IMR-90 (cell line): ENCODE results near the gene GNG2. TPM values are rescaled to one million over a fixed set of nuclear protein-coding genes. Genes with fewer than 3 reads are reported as not detected.
A peak's percentile ranks its signal among the peaks of the same experiment; 100 is the strongest.

Source experiments
- ATAC-seq: fragments of 200-7000 bp; cut with Tn5 transposase; 2 replicates; pipeline ENCODE4 v1.9.1; 2020; ENCODE audit warnings: low read depth, mild to moderate bottlenecking, moderate library complexity
- BruUV-seq: library from RNA; stranded (reverse); fragments of 400-500 nt; replicated peaks from 2 replicates; lab custom pipeline; 2021; lab: Mats Ljungman, UMichigan
- CTCF ChIA-PET: fragments of 300-600 bp; formaldehyde crosslinking; extraction: SDS; loops from one replicate; lab custom pipeline; 2021; ENCODE audit warnings: antibody characterized with exemption; lab: Yijun Ruan, JAX
- POLR2A ChIA-PET: fragments of 300-600 bp; sonication (Branson Sonifier 250); formaldehyde crosslinking; loops from one replicate; lab custom pipeline; 2022; ENCODE audit warnings: antibody characterized with exemption; ENCODE audit not compliant: unreplicated experiment; lab: Charles Lee
- DNase-seq: peaks from one replicate; pipeline ENCODE4 v3.0.0; 2013
- H2AFZ ChIP-seq: replicated peaks from 2 replicates; pipeline ENCODE3; 2013; ENCODE audit warnings: low read length, mild to moderate bottlenecking; ENCODE audit not compliant: poor library complexity
- H2AK5ac ChIP-seq: 2 replicates; pipeline ENCODE4 v1.6.1; 2013; ENCODE audit warnings: low read depth, low read length, inconsistent platforms
- H2AK9ac ChIP-seq: replicated peaks from 2 replicates; pipeline ENCODE3; 2013; ENCODE audit warnings: mild to moderate bottlenecking, low read depth, low read length, moderate library complexity; ENCODE audit not compliant: poor library complexity
- H2BK120ac ChIP-seq: 2 replicates; pipeline ENCODE4 v1.6.1; 2013; ENCODE audit warnings: low read depth, low read length, inconsistent platforms
- H2BK15ac ChIP-seq: 3 replicates; pipeline ENCODE4 v1.6.1; 2013; ENCODE audit warnings: low read depth, low read length, inconsistent platforms
- H2BK20ac ChIP-seq: 2 replicates; pipeline ENCODE4 v1.6.1; 2013; ENCODE audit warnings: low read depth, mild to moderate bottlenecking, inconsistent platforms, low read length, moderate library complexity
- H2BK5ac ChIP-seq: 2 replicates; pipeline ENCODE4 v1.6.1; 2013; ENCODE audit warnings: mild to moderate bottlenecking, low read depth, low read length, inconsistent platforms; ENCODE audit not compliant: poor library complexity, severe bottlenecking
- H3K14ac ChIP-seq: replicated peaks from 2 replicates; pipeline ENCODE4 v1.6.1; 2013; ENCODE audit warnings: low read depth, low read length, inconsistent platforms
- H3K18ac ChIP-seq: 2 replicates; pipeline ENCODE4 v1.6.1; 2013; ENCODE audit warnings: low read depth, low read length, control low read depth
- H3K23ac ChIP-seq: 2 replicates; pipeline ENCODE4 v1.6.1; 2013; ENCODE audit warnings: low read depth, low read length, inconsistent platforms
- H3K27ac ChIP-seq: 2 replicates; pipeline ENCODE4 v1.5.1; 2013; ENCODE audit warnings: mild to moderate bottlenecking, control low read depth, low read length; ENCODE audit not compliant: insufficient read depth
- H3K27me3 ChIP-seq: 2 replicates; pipeline ENCODE4 v1.6.1; 2013; ENCODE audit warnings: low read length; ENCODE audit not compliant: control insufficient read depth, insufficient read depth
- H3K36me3 ChIP-seq: 2 replicates; pipeline ENCODE4 v1.6.1; 2013; ENCODE audit warnings: low read length, mixed read lengths; ENCODE audit not compliant: control insufficient read depth, insufficient read depth
- H3K4ac ChIP-seq: 2 replicates; pipeline ENCODE4 v1.6.1; 2013; ENCODE audit warnings: low read depth, low read length, inconsistent platforms
- H3K4me1 ChIP-seq: 2 replicates; pipeline ENCODE4 v1.6.1; 2013; ENCODE audit warnings: low read length, mixed read lengths; ENCODE audit not compliant: control insufficient read depth, insufficient read depth
- H3K4me2 ChIP-seq: 2 replicates; pipeline ENCODE4 v1.6.1; 2013; ENCODE audit warnings: low read depth, mild to moderate bottlenecking, control low read depth, low read length, moderate library complexity
- H3K4me3 ChIP-seq: 2 replicates; pipeline ENCODE4 v1.5.1; 2013; ENCODE audit warnings: low read depth, mild to moderate bottlenecking, control low read depth, low read length, moderate library complexity; ENCODE audit not compliant: insufficient read depth
- H3K56ac ChIP-seq: 2 replicates; pipeline ENCODE4 v1.6.1; 2013; ENCODE audit warnings: low read length, inconsistent platforms; ENCODE audit not compliant: insufficient read depth; ENCODE audit errors: extremely low read depth
- H3K79me1 ChIP-seq, 2 experiments: 2 replicates each; pipeline ENCODE4 v1.6.1; 2013; ENCODE audit warnings: low read length in 2 of 2, inconsistent platforms in 1 of 2, low read depth in 1 of 2
- H3K9ac ChIP-seq: 2 replicates; pipeline ENCODE4 v1.6.1; 2013; ENCODE audit warnings: low read depth, low read length, control low read depth
- H3K9me1 ChIP-seq: 2 replicates; pipeline ENCODE4 v1.6.1; 2013; ENCODE audit warnings: low read length, inconsistent platforms; ENCODE audit not compliant: insufficient read depth
- H3K9me3 ChIP-seq: 2 replicates; pipeline ENCODE4 v1.6.1; 2013; ENCODE audit warnings: low read length; ENCODE audit not compliant: control insufficient read depth, insufficient read depth
- H4K20me1 ChIP-seq: 2 replicates; pipeline ENCODE4 v1.6.1; 2013; ENCODE audit warnings: low read length, inconsistent platforms; ENCODE audit not compliant: insufficient read depth
- H4K5ac ChIP-seq: 2 replicates; pipeline ENCODE4 v1.6.1; 2013; ENCODE audit warnings: mild to moderate bottlenecking, low read depth, low read length, control low read depth
- H4K8ac ChIP-seq, 2 experiments: 2 replicates each; pipeline ENCODE4 v1.6.1; 2013; ENCODE audit warnings: low read depth in 2 of 2, low read length in 2 of 2, control low read depth in 1 of 2, inconsistent platforms in 1 of 2
- H4K91ac ChIP-seq: 2 replicates; pipeline ENCODE4 v1.6.1; 2013; ENCODE audit warnings: low read depth, low read length, inconsistent platforms; ENCODE audit not compliant: insufficient read depth
- CEBPB ChIP-seq: IDR thresholded peaks from 2 replicates; pipeline ENCODE4 v1.6.1; 2012; ENCODE audit warnings: low read depth, low read length, improper control_type of control experiment
- USF2 ChIP-seq: fragments of 150-350 bp; IDR thresholded peaks from 2 replicates; pipeline ENCODE4 v1.6.1; 2017; ENCODE audit warnings: mild to moderate bottlenecking, antibody characterized with exemption, low read length, low read depth
- WGBS, 2 experiments: methylation state at CpG; one replicate each; pipeline versions ENCODE4 v1.1.5 to v1.1.7; 2013; ENCODE audit warnings: missing lambda C conversion rate in 2 of 2; ENCODE audit not compliant: insufficient read length in 1 of 2; ENCODE audit errors: extremely low coverage in 2 of 2; 5-methylcytosine and 5-hydroxymethylcytosine counted together
- dilution Hi-C: fragments of 300-500 bp; cut with HindIII; formaldehyde crosslinking; loops from one replicate; pipeline ENCODE4 v1.14.3; 2018; ENCODE audit warnings: low sequenced_read_pairs; ENCODE audit not compliant: unreplicated experiment
- in situ Hi-C: fragments of 300-500 bp; cut with MboI; formaldehyde crosslinking; loops from 3 replicates; pipeline ENCODE4 v1.14.3; 2019; ENCODE audit warnings: low sequenced_read_pairs, inconsistent platforms, mixed read lengths
- intact Hi-C: fragments of 100-400 bp; cut with micrococcal nuclease; formaldehyde crosslinking; loops from 2 replicates; pipeline ENCODE4 v1.10.0; 2022
- polyA plus RNA-seq, 3 experiments: library from polyadenylated mRNA; depleted of rRNA; stranded (reverse); fragments of >200 nt; gene quantifications; 2 replicates each; pipeline ENCODE4 v1.2.3, GENCODE V29; 2012; ENCODE audit warnings: low replicate concordance in 1 of 3
- total RNA-seq: library from RNA; depleted of rRNA; stranded (reverse); fragments of >200 nt; gene quantifications from 2 replicates; pipeline ENCODE4 v1.2.3, GENCODE V29; 2012

GNG2 gene
- total and polyA plus RNA-seq, 2 of the 4 experiments (the other 2 are of a cell fraction), result 13.1 to 14.6 TPM

- TF ChIP-seq CEBPB, result peak; percentile 49; the same call in 1 of the 2 replicates
- TF ChIP-seq USF2, result no peak
- POLR2A ChIA-PET, result no interaction called here
- intact Hi-C loops, result loop anchor here (5.0 kb wide), 1 partner anchor 695 kb away; no protein-coding TSS in a partner anchor
Measured at GRCh38 chr14:51977075-51977474, 116.7 kb downstream of the GNG2 start.

More at GRCh38 chr14:51977075-51977474, 116.7 kb downstream of the GNG2 start:
- ATAC-seq (peak; percentile 8; the same call in 1 of the 2 replicates), DNase-seq (peak; percentile 51)
- no peak overlapping the region; the same call in 1 of the 2 replicates for H2AK5ac ChIP-seq
- peaks cover 6% of the 10 kb centered on the region for H3K4me1 ChIP-seq
- H4K91ac ChIP-seq, result no peak overlapping the region
- no peak overlapping the region for H3K4me2 ChIP-seq
- H4K5ac ChIP-seq, result no peak overlapping the region
- no peak overlapping the region for H3K23ac ChIP-seq
- H2AK9ac ChIP-seq, result no peak overlapping the region
- no TSS peak for BruUV-seq
- H3K56ac ChIP-seq, result no peak overlapping the region
- dilution Hi-C loops (no loop called here), in situ Hi-C loops (loop anchor here (10.0 kb wide), 1 partner anchor 192 kb away; no protein-coding TSS in a partner anchor)
- no CpG with 5 or more reads among the region's 5 CpGs for WGBS, 2 experiments
- no peak overlapping the region for H3K27ac ChIP-seq
- no peak overlapping the region for H2AFZ ChIP-seq
- H3K9me3 ChIP-seq, result no peaks in the 10 kb centered on the region
- H3K18ac ChIP-seq, result no peak overlapping the region
- H2BK15ac ChIP-seq, result no peak overlapping the region
- no peaks in the 10 kb centered on the region for H3K79me1 ChIP-seq
- no peak overlapping the region for H3K14ac ChIP-seq
- CTCF ChIA-PET, result interaction anchor here (0.6 to 2.4 kb wide), 3 partner anchors 19 to 109 kb away, joined by 3 to 8 read pairs (median 3); no protein-coding TSS in a partner anchor
- no peak overlapping the region for H3K9ac ChIP-seq
- no peak overlapping the region for H4K8ac ChIP-seq
- peaks cover 10% of the 10 kb centered on the region; the same call in 1 of the 2 replicates for H3K27me3 ChIP-seq
- no peak overlapping the region for H2BK5ac ChIP-seq
- no peaks in the 10 kb centered on the region for H3K36me3 ChIP-seq
- no peak overlapping the region for H2BK20ac ChIP-seq
- no peak overlapping the region for H3K4me3 ChIP-seq
- peaks cover 7% of the 10 kb centered on the region for H3K9me1 ChIP-seq
- no peak overlapping the region for H2BK120ac ChIP-seq
- H3K4ac ChIP-seq, result no peak overlapping the region
- H4K20me1 ChIP-seq, result no peaks in the 10 kb centered on the region
